OCI-M2 (cell line): ENCODE data around the gene IFRD2.
"Not testable (repeated sequence)": the region's sequence is repeated elsewhere in the genome, so short reads cannot be mapped to it uniquely, and the experiment has no call there.

ENCODE experiments used
- DNase-seq: peaks from one replicate; lab custom pipeline; 2025; ENCODE audit not compliant: unreplicated experiment; lab: John Stamatoyannopoulos, UW

The IFRD2 gene

DNA sequence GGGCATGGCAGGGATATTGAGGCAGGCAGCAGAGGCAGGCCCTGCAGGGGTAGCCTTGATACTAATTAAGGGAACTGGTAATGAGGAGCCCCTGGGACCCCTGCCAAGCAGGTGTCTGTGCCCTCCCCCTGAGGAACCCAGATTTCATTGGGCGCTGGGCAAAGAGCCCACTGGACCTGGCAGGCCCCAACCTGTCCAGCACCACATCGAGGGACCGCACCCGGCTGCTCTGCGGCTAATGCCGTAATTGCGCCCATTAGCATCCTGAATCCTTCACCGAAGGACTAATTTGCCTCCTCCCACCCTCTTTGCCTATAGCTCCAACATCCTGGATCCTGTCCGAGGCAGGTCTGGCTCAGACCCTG lies 37.0 kb downstream of the IFRD2 start:
- DNase-seq, result no peak

DNA sequence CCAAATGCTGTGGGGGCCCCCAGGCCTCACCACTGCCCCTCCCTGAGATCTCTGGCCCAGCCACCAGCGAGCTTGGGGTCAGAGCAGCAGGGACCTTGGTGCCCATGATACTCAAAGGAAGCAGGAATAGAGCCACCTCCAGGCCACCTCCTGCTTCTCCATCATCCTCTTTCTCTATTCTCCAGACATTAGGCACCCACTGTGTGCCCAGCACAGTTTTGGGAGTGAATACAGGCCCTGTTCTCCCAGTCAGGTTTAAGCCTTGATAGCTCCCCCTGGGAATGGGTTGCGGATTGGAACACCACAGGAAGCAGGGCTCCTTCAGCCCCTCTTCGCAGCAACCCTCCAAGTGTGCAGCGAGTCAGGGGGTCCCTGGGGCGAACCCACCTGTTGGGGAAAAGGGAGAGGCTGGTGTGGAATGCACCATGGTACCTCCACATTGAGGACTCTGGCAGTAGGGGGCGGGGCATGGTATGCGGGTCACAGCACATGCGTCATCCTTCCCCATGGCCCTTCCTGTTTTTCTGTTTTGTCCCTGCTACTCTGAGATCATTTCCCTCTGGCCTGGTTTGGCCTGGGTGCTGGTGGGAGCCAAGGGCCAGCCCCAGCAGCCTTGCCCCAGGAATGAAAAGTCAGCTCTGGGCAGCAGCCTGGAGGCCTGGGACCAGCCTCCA lies 37.5 kb downstream of the IFRD2 start:
- no peak for DNase-seq

DNA sequence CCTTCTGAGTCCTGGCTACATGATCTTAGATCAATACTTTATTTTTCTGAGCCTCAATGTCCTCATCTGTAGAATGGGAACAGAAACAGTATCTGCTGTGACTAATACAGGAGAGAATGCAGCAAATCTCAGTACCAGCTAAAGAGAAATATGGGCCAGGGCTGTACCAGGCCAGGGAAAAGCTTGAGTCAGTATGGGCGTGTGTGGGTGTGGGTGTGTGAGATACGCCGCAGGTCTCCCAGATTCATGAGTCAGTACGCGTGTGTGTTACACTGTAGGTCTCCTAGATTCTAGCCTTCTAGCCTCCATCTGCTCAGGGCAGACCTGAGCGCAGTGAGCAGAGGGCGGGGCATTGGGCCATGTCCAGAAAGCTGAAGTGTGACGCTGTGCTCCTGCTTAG lies 41.0 kb downstream of the IFRD2 start:
- DNase-seq, result no peak

DNA sequence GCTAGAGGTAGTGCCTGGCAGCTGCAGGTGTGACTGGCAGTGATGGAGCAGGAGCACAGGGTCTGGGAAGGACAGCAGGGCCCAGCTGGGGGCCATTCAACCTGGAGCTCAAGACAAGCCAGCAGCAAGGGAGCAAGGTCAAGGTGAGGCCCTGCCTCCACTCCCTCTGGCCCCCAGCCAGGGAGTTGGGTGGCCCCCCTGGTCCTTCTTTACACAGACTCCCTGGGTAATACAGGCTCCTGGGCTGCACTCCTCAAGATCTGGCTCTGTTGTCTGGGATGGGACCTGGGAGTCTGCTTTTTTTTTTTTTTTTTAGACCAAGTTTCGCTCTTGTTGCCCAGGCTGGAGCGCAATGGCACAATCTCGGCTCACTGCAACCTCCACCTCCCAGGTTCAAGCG lies 41.7 kb downstream of the IFRD2 start:
- no peak for DNase-seq

DNA sequence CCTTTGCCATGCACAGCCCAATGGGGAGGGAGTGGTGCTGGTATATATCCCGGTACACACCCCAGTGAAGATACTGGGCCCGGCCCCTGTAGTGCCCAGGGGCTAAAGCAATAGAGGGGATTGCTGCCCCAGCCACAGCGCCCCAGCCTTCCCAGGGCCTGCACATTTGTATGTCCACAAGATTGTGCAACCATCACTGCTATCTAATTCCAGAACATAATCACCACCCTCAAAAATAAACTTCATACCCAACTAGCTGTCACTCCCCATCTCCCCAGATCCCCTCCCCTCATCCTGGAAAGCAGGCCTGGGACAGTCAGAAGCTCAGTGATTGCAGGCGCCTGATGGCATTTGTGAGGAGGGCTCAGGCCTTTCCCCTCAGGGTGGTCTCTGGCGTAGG lies 42.8 kb downstream of the IFRD2 start:
- no peak for DNase-seq

DNA sequence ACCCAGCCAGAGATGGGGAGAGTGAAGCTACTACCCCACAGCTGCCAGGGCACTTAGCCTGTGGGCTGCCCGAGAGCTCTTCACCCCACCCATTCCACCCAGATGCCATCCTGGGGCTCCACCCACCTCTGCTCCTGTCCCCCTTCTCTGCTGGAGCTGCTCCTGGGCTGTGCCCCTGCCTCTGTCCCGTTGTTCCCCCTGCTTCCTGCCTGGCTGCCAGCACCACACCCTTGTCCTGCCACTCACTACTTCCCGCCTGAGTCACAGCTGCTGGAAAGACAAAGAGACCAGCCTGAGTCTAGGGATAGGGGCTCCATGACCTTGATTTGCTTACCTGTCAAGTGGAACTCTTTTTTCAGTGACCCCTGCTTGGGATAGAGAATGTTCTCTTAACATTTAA lies 43.8 kb downstream of the IFRD2 start:
- DNase-seq, result no peak

DNA sequence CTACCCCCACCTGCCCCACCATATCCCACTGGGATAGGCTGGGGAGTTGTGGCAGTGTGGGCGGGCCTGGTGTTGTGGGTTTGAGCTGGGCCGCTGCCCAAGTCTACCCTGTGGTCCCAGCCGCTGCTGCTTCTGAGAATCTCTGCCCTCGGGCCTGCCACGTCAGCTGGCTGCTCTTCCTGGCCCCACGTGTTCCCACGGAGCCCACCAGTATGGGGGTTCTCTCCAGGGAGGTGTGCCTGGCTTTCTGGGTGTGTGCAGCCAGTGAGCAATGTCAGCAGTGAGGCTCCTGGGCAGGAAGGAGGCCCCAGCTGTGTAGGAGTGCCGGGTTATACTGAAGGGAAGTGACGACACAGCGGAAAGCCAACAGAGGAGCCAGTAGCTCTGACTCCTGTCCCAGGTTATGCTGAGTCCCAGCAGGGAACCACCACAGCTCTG lies 45.7 kb downstream of the IFRD2 start:
- DNase-seq, result no peak

DNA sequence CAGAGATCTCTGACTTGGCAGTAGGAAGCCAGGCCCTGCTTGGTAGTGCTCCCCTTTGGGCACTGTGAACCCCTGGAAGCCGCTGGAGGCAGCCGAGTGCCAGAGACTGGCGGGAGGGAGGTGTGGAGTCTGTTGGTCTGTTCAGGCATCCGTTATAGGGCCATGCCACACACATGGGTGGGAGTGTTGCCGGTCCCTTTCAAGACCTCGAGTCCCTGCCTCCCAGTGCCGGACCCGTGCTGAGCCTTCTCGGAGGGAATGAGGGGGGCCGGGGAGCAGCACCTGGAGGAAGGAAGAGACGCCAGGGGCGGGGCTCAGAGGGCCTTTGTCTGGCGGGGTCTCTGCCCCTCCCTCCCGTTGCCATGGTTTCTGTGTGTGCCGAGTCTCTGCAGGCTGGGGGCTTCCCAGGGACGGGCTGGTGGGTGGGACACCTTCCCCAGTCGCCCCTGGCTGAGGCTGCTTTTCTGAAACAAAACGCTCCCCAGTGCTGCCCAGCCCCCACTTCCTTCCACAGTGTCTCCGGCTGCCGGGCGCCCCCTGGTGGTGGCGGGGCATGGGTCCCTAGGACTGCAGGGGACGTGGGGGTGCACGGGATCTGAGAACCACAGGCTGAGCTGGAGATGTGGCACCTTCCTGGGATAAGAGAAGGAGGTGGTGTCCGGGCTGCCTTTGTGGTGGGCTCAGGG lies 46.3 kb downstream of the IFRD2 start:
- no peak for DNase-seq

DNA sequence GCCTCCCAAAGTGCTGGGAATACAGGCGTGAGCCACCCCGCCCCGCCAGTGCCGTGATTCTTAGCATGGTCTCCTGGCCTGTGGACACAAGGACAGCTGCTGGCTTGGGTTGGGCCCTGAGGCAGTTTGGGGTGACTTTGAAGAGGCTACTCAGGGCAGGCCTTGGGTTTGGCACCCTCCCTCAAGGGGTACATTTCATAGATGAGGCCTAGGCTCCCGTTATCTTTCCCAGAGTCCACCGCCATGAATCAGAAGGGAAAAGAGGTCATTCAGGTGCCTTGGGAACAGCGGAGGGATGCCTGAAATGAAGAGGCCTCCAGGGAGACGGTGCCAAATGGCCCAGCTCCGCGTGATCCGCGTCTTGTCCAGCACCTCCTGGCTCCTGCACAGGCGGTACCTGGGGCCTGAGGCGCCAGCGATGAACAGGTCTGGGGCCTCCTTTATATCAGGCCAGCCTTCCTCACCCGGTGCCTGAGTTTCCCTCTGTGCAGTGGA lies 46.9 kb downstream of the IFRD2 start:
- DNase-seq, result no peak

DNA sequence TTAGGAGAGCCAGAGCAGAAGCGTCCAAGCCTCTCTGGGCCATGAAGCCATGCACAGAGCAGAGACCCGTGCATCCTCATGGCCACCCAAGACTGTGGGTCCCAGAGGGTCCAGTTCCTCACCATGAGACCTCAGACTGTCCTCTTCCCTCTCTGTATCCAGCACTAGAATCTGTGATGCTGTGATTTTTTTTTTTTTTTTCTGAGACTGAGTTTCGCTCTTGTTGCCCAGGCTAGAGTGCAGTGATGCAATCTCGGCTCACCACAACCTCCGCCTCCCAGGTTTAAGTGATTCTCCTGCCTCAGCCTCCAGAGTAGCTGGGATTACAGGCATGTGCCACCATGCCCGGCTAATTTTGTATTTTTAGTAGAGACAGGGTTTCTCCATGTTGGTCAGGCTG lies 47.4 kb downstream of the IFRD2 start:
- not testable (repeated sequence) for DNase-seq

DNA sequence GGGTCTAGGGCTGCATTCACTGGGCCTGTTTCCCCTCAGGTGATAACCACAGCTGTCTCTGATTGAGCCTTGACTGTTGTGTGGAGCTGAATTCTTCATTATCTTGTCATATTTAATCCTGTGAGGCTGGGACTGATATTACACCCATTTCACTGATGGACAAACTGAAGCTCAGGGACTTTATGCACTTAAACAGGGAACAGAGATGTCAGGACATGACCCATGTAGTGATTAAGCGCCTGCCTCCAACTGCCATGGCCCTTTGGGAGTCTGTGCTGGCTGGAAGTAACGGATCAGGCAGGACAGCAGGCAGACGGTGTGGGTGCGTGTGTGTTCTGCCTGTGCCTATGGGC lies 48.7 kb downstream of the IFRD2 start:
- DNase-seq, result no peak

DNA sequence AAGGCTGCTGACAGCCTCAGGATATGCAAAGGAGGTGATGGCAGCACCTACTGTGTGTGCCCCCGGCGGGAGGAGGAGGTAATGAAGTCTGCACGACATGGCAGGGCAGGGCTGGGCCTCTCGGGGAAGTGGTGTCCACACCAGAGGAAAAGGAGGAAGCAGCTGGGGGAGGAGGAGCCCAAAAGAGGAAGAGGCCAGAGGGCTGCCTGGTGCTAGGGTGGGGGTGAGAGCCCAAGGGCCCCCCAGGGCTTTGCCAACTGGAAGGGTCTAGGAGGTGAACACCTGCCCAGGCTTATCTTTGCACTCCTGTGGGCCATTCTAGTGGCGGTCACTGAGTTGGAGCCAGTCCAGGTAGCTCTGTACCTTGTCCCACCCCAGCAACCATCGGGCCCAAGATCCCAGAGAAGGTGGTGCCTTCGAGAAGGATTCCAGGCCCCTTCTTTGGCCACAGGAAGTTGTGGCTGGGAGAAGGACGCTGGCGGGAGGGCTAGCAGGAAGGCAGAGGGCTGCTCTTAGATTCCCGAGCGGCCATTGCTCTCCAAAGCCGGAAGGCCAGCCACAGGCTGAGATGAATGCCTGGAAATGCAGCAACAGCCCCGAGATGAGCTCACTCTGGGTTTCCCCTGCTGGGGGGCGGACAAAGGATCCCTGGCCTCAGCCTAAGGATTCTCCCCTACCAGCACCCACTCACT lies 49.2 kb downstream of the IFRD2 start:
- DNase-seq, result no peak

DNA sequence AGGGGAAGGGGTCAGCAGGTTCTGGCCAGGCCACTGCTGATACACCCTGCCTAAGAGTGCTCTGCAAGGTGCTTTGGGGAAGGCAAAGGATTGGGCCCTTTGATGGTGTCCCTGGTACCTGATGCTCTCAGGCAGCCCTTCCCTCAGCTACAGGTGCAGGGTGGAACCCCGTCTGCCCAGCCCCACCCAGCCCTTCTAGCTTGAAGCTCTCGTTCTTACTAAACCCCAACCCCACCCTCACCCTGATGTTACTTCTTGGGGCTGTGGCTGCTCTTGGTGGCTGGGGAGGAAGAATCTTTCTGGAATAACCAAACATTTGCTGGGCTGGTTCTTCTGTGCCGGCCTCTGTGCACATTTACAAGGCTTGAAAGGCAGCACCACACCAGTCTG lies 49.9 kb downstream of the IFRD2 start:
- no peak for DNase-seq

DNA sequence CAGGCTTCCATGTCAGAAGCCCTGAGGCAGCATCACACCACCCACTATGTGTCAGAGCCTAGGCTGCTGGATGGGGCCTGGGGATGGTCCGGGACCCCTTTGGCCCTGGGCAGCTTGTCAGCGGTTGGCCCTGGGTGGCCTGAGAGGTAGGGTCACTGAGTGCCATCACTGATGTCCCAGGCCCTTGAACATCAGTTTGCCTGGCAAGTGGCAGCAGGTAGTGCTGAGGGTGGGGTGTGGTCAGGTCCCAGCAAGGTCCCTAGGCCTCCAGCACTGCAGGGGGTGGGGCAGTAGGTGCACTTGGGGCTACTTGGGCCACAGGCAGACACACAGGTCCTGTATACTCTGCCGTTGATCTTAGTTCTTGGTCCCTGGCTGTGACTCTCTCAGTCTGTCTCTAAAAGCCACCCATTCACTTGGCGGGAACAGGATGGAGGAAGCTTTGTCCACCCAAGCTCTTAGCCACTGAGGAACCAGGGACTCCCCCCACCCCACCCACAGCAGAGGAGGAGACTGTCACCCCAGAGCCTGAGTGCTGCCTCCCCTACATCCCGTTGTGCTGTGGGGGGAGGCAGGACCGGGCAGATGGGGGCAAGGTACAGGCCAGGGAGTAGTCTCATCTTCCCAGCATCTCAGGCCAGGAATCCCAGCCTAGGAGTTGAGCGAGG lies 50.4 kb downstream of the IFRD2 start:
- DNase-seq, result no peak

DNA sequence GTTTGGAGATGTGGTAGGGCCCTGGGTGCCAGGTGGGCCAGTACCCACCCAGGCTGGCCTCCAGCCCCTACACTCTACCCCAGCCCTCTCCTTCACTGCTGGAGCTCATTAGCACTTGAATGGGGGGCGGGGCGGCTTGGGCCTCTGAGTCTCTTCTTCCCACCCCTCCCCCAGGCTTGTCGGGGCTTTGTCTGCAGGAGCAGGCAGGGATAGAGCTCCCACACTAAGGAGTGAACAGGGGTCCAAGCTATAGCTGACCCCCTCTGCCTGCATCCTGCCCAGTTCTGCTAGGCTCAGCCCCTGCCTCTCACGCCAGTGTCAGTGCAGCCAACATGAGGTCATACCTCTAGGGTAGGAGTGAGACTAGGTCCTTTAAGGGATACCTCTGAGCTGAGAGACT lies 51.1 kb downstream of the IFRD2 start:
- DNase-seq, result no peak

DNA sequence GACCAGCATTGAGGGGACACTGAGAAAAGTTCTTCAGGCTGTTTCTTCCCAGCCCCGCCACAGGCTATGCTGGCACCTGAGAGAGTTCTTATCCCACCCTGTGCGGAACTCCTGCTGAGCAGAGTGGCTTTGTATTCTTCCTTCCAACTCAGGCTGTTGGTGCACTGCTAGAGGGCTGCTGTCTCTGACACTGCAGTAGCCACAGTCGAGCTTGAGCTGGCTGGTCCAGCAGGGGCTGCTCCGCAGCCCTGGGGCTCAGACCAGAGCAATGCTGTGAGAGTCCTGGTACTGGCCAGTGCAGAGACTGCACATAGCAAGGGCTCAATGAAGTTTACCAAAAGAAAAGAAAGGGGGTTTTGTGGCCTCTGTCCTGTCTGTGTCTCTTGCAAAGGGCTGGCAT lies 52.6 kb downstream of the IFRD2 start:
- no peak for DNase-seq

DNA sequence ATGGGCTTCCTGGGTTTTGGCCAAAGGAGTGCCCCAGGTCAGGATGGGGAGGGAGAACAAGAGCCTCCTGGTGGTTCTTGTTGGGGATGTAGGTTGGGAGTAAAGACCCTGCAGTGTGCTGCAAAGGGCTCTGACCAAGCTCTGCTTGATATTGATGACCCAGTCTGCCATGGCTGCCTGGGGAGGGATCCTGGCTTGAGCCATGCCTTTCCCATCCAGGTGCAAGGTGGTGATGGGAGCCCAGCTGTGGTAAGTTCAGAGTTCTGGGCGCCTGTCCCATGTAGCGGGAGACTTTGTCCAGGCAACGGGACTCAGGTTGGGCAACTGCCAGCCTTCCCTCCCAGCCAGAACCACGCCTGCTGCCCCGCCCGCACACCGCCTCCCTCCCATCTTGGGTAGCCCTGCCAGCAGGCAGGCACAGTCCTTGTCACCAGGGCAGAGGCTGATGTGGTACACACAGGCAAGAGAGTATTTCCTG lies 53.6 kb downstream of the IFRD2 start:
- DNase-seq, result no peak

DNA sequence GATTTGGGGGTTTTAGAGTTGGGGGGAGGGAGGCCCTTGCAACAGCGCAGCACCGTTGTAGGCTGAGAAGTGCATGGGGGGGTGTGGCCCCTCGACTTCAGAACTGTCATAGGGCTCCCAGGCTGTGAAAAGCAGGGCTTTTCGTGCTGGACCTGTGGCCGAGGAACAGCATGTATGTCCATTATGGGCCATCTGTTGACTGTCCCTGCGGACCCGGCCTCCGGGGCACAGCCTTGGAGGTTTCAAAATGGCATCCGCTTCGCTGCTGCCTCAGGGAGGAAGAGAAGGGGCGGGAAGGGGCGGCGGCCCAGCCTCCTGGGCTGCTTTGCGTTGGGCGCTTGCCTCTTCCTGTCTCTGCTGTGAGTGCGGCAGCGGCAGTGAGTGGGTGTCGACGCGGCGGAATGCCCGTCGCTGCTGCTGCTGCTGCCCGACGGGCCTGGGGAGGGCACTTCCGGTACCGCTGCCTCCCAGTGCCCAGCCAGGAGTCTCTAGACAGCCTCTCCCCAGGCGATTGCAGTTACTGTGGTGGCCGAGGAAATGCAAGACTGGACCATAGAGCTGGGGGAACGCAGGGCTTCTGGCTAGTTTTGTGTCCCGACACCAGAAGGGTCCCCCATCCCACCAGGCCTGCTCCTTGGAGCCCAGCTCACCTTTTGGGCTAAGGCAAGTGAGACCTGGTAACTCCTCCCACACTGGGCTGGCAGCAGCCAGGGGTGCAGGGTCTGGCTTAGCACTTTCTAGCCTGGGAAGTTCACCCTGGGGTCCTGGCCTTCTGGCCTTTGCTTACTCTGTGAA lies 54.3 kb downstream of the IFRD2 start:
- no peak for DNase-seq
